Globus pallidus (tissue), 1 donor: ENCODE data around the gene KRT86.
"Not testable (repeated sequence)": the region's sequence is repeated elsewhere in the genome, so short reads cannot be mapped to it uniquely, and the experiment has no call there.

Experiments
- DNase-seq: peaks from one replicate; pipeline ENCODE4 v3.0.0-alpha.2; 2015; ENCODE audit warnings: low spot score

The KRT86 gene

GRCh38 chr12:52238916-52239646, 35.4 kb upstream of the KRT86 start:
- DNase-seq: no peak

- no peak for DNase-seq
Measured at GRCh38 chr12:52239767-52240166, 34.7 kb upstream of the KRT86 start.

- not testable (repeated sequence) for DNase-seq
Measured at GRCh38 chr12:52240247-52240646, 34.2 kb upstream of the KRT86 start.

GRCh38 chr12:52241205-52241842, 33.1 kb upstream of the KRT86 start:
- no peak for DNase-seq

GRCh38 chr12:52242442-52243258, 31.8 kb upstream of the KRT86 start:
- DNase-seq: no peak

GRCh38 chr12:52243259-52243855, 31.1 kb upstream of the KRT86 start:
- no peak for DNase-seq

GRCh38 chr12:52243856-52244614, 30.4 kb upstream of the KRT86 start:
- DNase-seq: no peak

- DNase-seq: no peak
Measured at GRCh38 chr12:52244615-52244994, 29.8 kb upstream of the KRT86 start.

GRCh38 chr12:52245259-52245961, 29.0 kb upstream of the KRT86 start:
- no peak for DNase-seq

GRCh38 chr12:52245962-52246569, 28.4 kb upstream of the KRT86 start:
- no peak for DNase-seq

GRCh38 chr12:52246720-52247621, 27.5 kb upstream of the KRT86 start:
- no peak for DNase-seq

- DNase-seq: no peak
Measured at GRCh38 chr12:52247622-52248540, 26.6 kb upstream of the KRT86 start.

GRCh38 chr12:52248541-52249461, 25.6 kb upstream of the KRT86 start:
- DNase-seq: peak; percentile 68

- no peak for DNase-seq
Measured at GRCh38 chr12:52249511-52250047, 24.9 kb upstream of the KRT86 start.

- DNase-seq: no peak
Measured at GRCh38 chr12:52250048-52250990, 24.1 kb upstream of the KRT86 start.
